H1 (cell line): Measurements from ENCODE around the gene ETV2. TPM values are rescaled to one million over a fixed set of nuclear protein-coding genes. Genes with fewer than 3 reads are reported as not detected.

Experiments
- CHD2 ChIP-seq: IDR thresholded peaks from 2 replicates; pipeline ENCODE4 v1.6.1; 2012; ENCODE audit warnings: low read length, improper control_type of control experiment
- CTCF ChIP-seq, 3 experiments: IDR thresholded peaks; 1 replicate in 2 of 3; 2 replicates in 1 of 3; pipeline versions ENCODE4 v1.5.1 to v1.6.1; 2011; ENCODE audit warnings: low read length in 3 of 3, mild to moderate bottlenecking in 3 of 3, inconsistent platforms in 2 of 3, low read depth in 1 of 3, moderate library complexity in 1 of 3; ENCODE audit not compliant: insufficient read depth in 1 of 3; ENCODE audit errors: control extremely low read depth in 1 of 3
- GTF2F1 ChIP-seq: IDR thresholded peaks from 2 replicates; pipeline ENCODE4 v1.6.1; 2012; ENCODE audit warnings: low read depth, low read length, improper control_type of control experiment, borderline replicate concordance
- HDAC2 ChIP-seq, 2 experiments: fragments of 300-600 bp in 1 of 2; sonication (generic) in 1 of 2; IDR thresholded peaks; 2 replicates each; pipeline ENCODE4 v1.6.1; 2011 to 2012; ENCODE audit warnings: low read depth in 2 of 2, low read length in 2 of 2, mild to moderate bottlenecking in 2 of 2, moderate library complexity in 2 of 2, borderline replicate concordance in 1 of 2, inconsistent platforms in 1 of 2
- HDAC6 ChIP-seq: IDR thresholded peaks from one replicate; pipeline ENCODE4 v1.7.1; 2012; ENCODE audit warnings: low read depth, mild to moderate bottlenecking, inconsistent platforms, low read length, moderate library complexity
- RAD21 ChIP-seq, 2 experiments: IDR thresholded peaks in 1 of 2; conservative IDR thresholded peaks in 1 of 2; 2 replicates each; pipeline ENCODE4 v1.6.1; 2011; ENCODE audit warnings: low read depth in 2 of 2, low read length in 2 of 2, improper control_type of control experiment in 1 of 2, inconsistent platforms in 1 of 2, mild to moderate bottlenecking in 1 of 2, moderate library complexity in 1 of 2
- SAP30 ChIP-seq: fragments of 300-600 bp; sonication (generic); IDR thresholded peaks from 2 replicates; pipeline ENCODE4 v1.7.1; 2012; ENCODE audit warnings: low read length, moderate library complexity, mild to moderate bottlenecking, inconsistent platforms; ENCODE audit not compliant: insufficient read depth, insufficient replicate concordance
- SP1 ChIP-seq: IDR thresholded peaks from 2 replicates; pipeline ENCODE4 v1.6.1; 2011; ENCODE audit warnings: low read depth, low read length
- polyA plus RNA-seq, 7 experiments: library from polyadenylated mRNA; depleted of rRNA in 3 of 7; stranded (reverse) in 5 of 7; unstranded in 2 of 7; fragments of >200 nt in 5 of 7; fragments of 200-250 nt in 2 of 7; gene quantifications; 1 replicate in 5 of 7; 2 replicates in 1 of 7; 4 replicates in 1 of 7; pipeline versions ENCODE4 v1.2.1 to v1.2.3, GENCODE V29; 2011 to 2013; ENCODE audit warnings: missing spikeins in 2 of 7, mixed read lengths in 2 of 7
- total RNA-seq: library from RNA; stranded (reverse); fragmentation: NEBNext Ultra II Directional; extraction: Animal tissue kit (Norgen Biotek cat#: 25700); gene quantifications from 2 replicates; pipeline ENCODE4 v1.2.1, GENCODE V29; 2021

The ETV2 gene
- total and polyA plus RNA-seq, 2 of the 8 experiments (the other 6 are each of a cell fraction or from before 2014, with no cell fraction given): 0.88 to 1.3 TPM

GRCh38 chr19:35620001-35620400 is 21.5 kb upstream of the ETV2 start (continued):
- TF ChIP-seq SP1 (no peak), SAP30 (no peak), CHD2 (no peak), RAD21 (IDR thresholded peaks at IDR 0.05 in 1 of 2, conservative IDR thresholded peaks at IDR 0.05 in 1 of 2; ENCODE audit: low read depth in 2 of 2, low read length in 2 of 2) (no peak), CTCF (IDR thresholded peaks at IDR 0.05; ENCODE audit: control extremely low read depth in 1 of 3, insufficient read depth in 1 of 3, low read depth in 1 of 3, low read length in 3 of 3) (no peak), HDAC6 (no peak), GTF2F1 (no peak), HDAC2 (IDR thresholded peaks at IDR 0.05; ENCODE audit: borderline replicate concordance in 1 of 2, low read depth in 2 of 2, low read length in 2 of 2) (no peak)
